GM10847 (cell line): Measurements from ENCODE around the gene APOC3.
A peak's percentile ranks its signal among the peaks of the same experiment; 100 is the strongest.

ENCODE experiments used
- POLR2A ChIP-seq: IDR thresholded peaks from 2 replicates; pipeline ENCODE4 v1.6.1; 2011; ENCODE audit not compliant: insufficient read length; ENCODE audit errors: extremely low read depth

The APOC3 gene

DNA sequence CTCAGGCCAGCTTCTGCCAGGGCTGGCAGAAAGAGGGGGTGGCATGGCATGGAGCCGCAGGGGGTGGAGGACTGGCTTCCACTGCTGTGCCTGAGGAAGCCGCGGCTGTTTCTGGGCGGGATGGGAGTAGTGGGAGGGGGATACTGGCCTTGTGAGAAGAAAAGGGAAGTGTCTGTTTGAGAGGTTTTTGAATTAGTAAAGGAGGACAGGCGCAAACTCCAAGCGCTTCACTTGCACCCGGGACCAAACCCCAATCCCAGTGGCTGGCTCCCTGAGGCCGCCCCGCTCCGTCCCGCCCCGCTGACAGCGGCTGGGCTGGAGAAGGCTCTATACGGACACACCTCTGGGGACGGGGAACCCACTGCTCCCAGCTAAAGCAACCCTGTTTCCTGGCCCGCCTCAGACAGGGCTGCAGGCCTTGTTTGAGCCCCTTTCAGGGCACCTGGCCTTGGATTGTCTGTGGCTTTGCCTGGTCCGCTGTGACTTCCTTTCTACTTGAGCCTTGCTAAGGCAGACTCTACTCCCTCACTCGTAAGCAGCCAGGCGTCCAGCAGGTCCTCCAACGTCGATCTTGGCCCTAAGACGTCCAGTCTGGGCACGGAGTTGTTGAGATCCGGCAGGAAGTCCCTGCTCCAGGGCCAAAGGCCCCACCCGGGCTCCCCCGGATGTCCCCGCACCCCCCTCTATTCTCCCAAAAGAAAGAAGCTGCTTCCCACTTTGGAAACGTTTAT lies 5.5 kb downstream of the APOC3 start:
- no peak for TF ChIP-seq POLR2A

DNA sequence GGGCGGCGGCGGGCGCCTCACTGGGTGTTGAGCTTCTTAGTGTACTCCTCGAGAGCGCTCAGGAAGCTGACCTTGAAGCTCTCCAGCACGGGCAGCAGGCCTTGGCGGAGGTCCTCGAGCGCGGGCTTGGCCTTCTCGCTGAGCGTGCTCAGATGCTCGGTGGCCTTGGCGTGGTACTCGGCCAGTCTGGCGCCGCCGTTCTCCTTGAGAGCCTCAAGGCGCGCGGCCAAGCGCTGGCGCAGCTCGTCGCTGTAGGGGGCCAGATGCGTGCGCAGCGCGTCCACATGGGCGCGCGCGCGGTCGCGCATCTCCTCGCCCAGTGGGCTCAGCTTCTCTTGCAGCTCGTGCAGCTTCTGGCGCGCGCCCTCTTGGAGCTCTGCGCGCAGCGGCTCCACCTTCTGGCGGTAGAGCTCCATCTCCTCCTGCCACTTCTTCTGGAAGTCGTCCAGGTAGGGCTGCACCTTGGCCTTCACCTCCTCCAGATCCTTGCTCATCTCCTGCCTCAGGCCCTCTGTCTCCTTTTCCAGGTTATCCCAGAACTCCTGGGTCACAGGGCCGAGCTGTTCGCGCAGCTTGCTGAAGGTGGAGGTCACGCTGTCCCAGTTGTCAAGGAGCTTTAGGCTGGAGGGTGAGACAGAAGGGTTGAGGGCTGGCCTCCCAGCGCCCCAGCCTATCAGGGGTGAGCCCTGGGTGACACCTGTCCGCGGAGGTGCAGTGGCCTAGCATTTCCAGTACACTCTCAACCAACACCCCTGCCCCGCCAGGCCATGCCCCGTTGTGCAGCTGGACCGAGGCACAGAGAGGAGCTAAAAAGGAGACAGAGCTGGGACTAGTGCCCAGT lies 6.3 kb downstream of the APOC3 start:
- peak; percentile 31 for TF ChIP-seq POLR2A

DNA sequence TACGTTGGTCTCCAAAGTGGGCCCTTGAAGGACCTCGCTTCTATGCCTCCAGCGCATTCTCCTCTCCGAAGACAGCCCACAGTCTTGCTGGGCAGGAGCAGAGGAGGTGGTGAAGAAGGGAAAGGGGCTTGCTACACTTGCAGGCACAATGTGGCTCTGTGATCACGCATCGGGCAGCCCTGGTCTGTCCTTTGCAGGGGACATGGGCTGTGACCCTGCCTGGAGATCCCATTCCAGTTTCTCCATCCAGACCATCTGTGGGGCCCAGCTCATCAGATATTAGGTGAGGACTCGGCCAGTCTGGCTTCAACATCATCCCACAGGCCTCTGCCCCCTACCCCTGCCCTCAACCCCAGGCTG lies 6.9 kb downstream of the APOC3 start:
- TF ChIP-seq POLR2A: no peak

DNA sequence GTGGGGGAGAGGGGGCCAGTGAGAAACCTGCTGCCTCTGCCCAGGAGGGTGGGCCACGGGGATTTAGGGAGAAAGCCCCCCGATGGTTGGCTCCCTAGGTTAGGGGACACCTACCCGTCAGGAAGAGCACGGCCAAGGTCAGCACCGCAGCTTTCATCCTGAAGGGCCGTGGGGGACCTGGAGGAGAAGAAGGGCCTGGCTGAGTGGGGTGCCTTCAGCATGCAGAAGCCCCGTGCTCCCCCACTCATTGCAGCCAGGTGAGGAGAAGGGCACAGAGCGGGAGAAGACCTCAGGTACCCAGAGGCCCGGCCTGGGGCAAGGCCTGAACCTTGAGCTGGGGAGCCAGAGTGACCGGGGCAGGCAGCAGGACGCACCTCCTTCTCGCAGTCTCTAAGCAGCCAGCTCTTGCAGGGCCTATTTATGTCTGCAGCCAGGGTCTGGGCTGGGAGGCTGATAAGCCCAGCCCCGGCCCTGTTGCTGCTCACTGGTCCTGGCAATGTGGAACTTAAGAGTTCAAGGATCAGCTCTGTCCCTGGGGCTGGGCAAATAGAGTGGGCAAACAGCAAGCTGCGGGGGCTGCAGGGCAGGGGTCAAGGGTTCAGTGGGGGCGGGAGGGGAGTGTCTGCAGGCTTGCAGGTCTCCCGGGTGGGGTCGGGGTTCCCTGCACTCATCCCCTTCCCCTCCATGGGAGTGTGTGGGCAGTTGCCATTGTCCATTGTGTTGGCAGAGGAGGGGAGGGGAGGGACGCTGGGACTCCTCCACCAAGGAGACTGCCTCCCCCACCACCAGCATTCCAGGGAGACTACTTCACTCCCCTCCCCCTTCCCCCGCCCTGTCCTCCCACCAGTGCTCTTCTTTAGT lies 7.8 kb downstream of the APOC3 start, which contains the start of gene APOA1:
APOA1 (minus strand) TSS at position 392 of the 861 bp plus-strand sequence; CDS start at position 157, 235 bp downstream.
- TF ChIP-seq POLR2A: no peak

DNA sequence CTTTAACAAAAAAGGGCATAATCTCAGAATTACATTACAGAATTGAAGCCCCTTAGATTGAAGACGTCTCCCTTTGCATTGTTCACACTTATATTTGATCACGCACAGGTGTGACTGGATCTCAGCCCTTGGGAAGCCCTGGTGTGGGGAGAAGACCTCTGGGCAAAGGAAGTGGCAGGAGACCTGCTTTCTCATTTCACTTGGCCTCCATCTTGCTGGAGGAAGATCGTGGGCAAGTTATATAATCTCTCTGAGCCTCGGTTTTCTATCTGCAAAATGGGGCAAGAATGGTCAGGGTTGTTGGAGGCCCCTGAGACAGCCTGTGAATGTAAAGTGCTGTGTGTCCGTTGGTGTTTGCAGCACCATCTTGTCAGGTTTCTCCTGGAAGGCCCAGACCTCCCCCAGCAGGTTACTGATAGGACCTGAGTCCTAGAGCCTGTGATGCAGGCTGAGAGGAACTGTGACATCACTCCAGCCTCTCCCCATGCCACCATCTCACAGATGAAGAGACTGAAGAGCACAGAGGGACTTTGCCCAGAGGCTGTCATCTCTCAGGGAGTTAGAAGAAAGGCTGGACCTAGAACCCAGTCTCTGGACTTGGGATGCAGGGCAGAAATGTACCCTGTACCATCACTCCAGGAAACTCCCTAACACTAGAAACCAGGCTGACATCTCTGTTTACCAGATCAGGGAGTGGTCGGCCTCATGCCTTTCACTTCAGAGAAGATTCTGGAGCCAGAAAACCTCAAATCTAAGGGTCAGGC lies 8.8 kb downstream of the APOC3 start:
- TF ChIP-seq POLR2A: no peak

DNA sequence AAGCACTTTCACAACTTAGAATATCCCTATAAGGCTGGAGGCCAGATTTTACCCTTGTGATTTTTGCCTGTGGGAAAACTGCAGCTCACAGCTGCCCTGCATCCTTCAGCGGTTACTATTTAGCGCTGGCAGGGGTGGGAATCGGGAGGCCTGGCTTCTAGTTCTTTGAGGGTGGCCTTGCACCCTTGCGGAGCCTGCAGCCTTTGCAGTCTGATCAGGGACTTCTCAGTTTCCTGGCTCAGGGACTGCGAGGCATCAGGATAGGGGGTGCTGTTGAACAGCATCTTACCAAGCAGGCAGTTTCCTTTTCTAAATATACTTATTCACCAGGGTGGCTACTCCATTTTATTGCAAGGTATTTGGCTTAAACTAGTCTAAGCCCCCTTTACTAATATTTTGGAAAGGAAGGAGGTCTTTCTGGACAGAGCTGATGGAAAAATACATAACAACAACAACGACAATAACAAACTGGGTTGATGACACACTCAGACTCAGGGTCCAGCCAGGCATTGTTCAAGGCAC lies 10.6 kb downstream of the APOC3 start:
- no peak for TF ChIP-seq POLR2A

DNA sequence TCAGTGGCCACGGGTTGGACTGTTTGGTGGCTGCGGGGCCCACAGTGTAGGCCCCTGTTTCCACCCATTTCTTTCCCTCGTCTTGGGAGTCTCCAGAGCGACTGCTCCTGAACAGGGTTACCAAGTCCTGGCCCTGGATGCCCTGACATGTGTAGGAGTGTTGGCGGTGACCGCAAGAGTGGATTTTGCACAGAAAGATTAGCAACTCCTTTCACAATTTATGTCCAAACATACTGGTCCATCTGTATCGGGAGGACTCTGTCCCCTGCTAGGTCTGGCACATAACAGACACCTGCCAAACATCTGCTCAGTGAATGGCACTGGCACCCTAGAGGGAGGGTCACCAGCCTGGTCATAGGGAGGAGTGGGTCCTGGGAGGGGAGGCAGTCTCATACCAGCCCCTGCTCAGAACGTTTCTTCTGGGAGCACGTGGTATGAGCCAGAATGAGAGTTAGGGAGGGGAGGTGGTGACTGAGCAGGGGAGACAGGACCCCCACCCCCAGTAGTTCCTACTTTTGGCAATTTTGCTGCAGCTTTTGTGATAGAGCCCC lies 11.1 kb downstream of the APOC3 start:
- TF ChIP-seq POLR2A: no peak

DNA sequence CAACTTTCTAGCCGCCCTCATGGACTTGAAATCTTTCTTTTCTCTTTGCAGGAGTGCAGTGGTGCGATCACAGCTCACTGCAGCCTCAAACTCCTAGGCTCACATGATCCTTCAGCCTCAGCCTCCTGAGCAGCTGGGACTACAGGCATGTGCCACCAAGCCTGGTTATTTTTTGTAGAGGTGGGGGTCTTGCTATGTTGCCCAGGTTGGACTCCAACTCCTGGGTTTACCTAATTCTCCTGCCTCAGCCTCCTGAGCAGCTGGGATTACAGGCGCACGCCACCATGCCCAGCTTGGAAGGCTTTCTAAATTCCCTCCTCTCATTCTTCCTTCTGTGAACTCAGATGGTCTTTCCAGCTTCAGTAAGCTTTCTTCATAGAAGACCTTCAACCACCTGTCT lies 12.4 kb downstream of the APOC3 start:
- no peak for TF ChIP-seq POLR2A

DNA sequence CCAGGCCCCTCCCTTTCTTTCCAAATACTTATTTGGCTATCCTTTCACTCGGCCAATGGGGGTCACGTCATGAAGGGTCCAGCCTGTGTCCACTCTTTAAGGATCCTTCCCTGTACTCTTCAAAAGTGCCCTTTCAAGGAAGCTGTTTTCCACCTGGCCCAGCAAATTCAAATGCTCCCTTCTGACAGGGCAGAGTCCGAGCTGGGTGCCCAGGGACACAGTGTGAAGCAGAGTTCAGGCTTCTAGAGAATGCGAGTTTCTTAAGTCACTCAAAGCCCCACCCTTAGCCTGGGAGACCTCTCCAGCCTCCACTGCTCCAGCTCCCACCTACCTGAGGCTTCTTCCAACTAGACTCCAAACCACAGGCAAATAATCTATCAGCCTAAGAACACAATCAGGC lies 13.2 kb downstream of the APOC3 start:
- TF ChIP-seq POLR2A: no peak

DNA sequence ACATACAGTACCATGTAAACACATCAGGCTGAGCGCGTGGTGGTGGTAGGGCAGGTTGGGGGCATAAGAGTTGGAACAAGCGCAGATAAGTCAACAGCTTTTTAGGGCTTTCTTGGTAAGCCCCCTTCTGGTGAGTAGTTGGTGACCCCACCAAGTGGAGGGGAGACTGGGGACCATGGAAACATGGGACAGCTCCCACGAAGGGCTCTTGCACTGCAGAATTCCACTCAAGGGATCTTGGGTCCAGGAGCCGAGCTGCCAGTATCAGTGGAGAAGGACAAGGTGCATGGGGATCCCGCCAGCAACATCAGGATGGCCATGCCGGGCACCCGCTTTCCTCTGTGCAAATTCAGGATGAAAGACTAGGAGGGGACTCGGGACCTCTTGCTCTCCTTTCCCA lies 14.0 kb downstream of the APOC3 start:
- no peak for TF ChIP-seq POLR2A

DNA sequence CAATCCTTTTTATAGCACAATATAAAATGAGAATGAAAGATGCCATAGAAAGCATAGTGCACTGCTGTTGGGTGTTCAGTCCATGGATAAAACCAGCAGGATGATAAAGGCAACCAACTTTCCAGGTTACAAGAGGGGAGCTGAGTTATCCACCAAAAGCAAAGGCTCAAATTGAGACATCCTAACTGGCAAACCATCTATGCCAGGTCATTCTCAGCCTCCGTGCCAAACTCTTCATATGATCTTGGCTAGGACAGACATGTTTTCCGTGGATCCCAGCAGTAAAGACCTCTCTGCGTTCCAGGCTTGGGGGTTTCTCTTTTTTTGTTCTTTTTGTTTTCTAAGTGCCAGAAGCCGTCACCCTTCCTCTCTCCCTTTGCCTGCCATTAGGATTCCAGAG lies 15.0 kb downstream of the APOC3 start:
- no peak for TF ChIP-seq POLR2A

DNA sequence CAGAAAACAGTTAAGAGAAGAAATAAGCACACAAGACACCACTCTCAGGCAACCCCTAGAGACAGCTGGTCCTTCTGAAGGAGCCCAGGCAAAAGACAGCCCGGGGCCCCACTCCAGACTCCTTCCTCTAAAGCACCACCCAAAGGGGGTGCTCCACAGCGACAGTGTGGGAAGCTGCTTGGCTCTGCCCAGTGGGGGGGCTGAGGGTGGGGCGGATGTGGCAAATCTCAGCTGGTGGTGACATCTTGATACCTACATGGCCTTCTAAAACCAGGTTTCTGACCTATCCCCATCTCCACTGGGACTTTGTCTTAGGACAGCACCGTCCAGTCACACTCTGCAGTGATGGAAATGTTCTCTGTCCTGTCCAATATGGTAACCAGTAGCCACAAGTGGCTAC lies 17.9 kb downstream of the APOC3 start:
- TF ChIP-seq POLR2A: no peak

DNA sequence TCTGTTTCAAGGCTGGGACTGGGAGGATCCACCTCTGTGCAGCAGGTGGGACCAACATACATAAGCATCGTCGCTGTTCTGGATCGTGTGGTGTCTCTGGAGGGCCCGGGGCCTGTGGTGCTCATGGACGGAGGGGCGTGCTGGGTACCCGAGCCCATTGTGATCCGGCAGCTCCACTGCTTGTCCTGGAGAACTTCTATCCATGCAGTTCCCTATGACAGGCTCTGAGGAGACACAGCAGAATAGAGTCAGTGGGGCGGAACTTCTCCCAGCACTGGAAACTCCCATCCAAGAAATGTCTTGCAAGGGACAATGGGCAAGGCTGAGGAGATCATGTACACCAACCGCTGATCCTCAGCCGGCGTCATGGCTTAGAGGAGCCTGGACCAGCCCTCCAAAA lies 19.4 kb downstream of the APOC3 start:
- no peak for TF ChIP-seq POLR2A

DNA sequence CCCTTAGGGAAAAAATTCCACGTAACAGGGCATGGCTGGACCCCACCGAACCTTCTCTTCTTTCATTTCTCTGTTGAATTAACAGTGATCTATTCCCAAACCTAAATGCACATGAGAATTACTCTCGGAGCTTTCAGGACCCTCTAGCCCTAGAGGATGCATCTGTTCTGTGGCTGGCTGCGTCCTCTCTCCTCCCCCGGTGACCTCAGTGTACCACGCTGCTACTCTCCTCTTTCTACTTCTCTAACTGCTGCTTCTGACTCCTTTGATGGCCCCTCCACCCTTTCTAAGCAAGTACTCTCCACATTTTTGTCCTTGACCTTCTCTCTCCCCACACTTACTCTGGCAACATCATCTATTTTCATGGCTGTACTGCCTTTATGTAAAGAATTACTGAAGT lies 19.8 kb downstream of the APOC3 start:
- TF ChIP-seq POLR2A: no peak
